Medulla oblongata (tissue), 1 donor: ENCODE measurements around the gene EFNA4.

Experiments used
- DNase-seq: peaks from one replicate; pipeline ENCODE4 v3.0.0-alpha.2; 2015; ENCODE audit errors: extremely low spot score

Gene EFNA4

DNA sequence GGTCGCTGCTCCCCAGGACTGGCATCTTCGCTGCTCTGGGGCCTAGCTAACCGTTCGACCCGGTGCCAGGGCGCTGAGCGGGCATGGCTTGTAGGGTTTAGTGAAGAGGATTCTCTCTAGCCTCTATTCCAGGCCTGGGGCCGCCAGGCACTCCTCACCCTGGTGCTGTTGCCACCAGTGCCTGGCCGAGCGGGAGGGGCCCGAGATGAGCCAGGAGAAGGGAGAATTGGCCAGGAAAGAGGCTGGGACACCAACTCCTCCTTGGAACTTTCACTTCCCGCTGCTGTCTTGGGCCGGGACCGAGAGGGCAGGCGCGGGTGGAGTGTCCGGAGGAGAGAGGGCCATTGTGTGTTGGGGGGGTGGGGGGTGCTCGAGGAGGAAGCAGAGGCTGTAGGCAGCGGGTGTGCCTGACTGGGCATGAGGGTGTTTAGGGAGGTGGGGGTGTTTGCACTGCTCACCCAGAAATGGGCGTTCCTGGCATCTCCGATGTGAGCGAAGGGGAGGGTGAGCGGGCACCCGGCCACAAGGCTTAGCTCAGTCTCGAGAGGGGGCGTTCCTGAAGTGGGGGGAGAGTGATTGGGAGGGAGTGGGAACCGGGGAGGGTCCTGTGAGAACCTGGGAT is 11.7 kb upstream of the EFNA4 start:
- DNase-seq: peak; percentile 59

DNA sequence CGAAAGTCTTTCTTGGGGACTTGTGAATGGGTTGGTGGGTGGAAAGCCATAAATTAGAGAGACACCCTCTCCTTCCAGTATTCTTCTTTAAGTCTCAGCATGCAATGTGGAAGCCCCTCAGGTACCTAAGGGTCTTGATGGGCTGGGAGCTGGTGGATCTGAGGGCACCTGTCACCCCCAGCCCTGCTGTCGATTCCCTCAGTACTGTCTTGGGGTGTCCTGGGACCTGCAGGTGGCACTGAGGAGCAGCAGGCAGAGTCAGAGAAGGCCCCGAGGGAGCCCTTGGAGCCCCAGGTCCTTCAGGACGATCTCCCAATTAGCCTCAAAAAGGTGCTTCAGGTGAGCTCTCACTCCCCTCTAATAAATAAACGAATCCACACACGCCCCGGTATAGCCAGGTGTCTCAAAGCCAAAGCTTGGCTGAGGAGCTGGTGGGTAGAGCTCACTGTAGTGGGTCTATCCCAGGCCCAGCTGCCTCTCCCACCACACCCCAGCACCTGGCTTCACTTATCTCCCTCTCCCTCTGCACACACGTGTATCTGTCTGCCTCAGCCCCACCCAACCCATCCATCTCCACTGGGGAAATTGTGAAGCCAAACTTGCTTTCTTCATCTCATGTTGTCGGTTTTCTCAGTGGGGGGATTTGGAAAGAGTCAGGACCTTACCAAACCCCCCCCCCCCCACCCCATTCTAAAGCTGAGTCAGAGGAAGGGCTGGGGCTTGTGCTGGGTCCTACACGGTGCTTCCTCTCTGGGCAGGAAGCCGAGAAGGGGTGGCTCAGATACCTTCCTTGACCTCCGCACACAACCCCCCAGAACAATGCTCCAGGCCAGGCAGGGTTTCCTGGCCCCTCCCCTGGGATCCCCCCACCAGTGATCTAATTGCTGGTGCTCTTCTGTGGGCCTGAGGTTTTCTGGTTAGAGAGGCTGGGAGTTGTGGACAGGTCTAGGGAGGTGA is 10.8 kb upstream of the EFNA4 start:
- peak; percentile 13 for DNase-seq

GRCh38 chr1:155053531-155054105 is 9.9 kb upstream of the EFNA4 start:
- no peak for DNase-seq

DNA sequence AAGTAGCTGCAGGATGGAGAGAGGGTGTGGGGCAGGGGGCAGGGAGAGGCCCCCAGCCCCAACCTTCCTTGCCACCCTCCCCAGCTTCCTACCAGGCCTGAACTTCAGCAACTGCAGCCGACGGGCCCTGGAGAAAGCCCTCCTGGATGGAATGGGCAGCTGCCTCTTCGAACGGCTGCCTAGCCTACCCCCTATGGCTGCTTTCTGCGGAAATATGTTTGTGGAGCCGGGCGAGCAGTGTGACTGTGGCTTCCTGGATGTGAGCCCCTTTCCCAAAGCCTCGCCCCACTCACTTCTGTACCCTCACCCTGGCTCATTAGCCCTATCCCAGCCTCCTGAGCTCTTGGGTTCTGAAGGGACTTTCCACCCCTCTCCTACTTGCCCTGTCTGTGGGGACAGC is 6.4 kb upstream of the EFNA4 start:
- DNase-seq: no peak

DNA sequence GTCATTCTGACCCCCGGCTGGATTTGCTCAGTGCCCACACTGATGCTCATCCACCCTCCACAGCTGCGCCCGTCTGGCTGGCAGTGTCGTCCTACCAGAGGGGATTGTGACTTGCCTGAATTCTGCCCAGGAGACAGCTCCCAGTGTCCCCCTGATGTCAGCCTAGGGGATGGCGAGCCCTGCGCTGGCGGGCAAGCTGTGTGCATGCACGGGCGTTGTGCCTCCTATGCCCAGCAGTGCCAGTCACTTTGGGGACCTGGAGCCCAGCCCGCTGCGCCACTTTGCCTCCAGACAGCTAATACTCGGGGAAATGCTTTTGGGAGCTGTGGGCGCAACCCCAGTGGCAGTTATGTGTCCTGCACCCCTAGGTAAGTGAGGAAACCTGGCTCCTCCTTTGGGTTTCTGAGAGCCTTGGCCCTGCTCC is 5.7 kb upstream of the EFNA4 start:
- no peak for DNase-seq

- DNase-seq: no peak
Observed at GRCh38 chr1:155060736-155061135, 2.8 kb upstream of the EFNA4 start.

DNA sequence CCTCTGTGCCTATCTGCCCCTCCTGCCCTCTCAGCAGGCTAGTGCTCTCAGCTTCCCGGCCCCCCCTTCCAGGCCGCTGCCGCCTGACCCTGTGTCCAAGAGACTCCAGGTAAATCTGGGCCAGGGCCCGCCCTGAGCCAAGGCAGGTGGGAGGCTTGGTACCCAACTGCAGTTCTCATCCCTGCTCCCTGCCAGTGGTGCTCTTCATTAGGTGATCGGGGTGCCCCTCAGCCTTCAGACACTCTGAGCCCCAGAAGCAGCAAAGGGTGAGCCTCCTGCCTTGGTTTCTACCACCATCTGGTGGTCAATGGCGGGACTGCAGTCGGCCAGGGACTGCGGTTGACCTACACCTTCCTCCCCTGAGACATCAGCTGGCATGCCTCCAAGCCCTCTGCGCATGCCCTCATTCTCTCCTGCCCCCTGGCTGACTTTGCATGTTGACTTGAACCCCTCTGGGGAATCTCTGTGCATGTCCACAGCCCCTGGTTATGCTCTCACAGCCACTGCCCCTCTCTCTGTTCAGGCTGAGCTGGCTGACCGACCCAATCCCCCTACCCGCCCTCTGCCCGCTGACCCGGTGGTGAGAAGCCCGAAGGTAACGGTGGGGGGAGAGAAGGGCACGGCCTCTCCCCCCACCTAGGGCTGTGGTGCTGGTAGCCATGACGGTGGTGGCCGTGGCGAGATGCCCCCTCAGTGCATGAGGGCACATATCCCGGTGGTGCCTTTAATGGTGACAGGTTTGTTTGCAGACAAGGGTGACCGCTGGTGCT is 2.0 kb upstream of the EFNA4 start:
- peak; percentile 78 for DNase-seq

GRCh38 chr1:155062151-155062686 is 1.3 kb upstream of the EFNA4 start:
- no peak for DNase-seq

GRCh38 chr1:155062702-155063411 is 683 bp upstream of the EFNA4 start:
- DNase-seq: no peak

DNA sequence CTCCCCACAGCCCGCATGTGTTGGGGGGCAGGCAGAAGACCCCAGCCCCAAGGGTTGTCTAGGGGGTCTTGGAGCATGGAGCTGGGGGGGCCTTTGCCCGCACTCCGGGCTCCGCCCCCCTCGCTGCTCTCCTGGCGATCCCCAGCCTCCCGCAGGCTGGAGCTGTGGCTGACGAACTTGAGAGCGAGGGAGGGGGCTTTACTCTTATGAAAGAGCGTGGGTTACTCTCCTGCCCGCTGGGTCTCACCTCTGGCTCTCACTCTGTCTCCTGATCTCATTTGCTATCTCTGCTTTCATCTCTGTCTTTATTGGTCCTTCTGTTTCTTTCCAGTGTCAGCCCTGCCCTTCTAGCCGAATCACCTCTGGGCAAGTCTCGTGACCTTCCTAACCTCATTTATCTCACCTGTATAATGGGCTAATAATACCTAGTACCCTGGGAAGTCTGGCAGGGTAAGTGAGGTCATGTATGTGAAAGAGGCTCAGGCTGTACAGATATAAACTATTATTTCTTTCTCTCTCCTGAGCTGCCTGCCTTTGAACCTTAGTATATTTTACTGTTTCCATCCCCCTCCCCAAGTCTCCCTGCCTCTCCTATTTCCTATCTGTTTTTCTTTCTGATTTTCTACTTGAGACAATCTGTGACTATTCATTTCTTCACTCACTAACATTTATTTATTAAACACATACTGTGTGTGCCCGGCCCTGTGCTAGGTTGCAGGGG is 731 bp downstream of the EFNA4 start:
- no peak for DNase-seq

GRCh38 chr1:155064832-155065429 is 1.4 kb downstream of the EFNA4 start:
- DNase-seq: no peak

- no peak for DNase-seq
Observed at GRCh38 chr1:155066777-155067176, 3.2 kb downstream of the EFNA4 start.

DNA sequence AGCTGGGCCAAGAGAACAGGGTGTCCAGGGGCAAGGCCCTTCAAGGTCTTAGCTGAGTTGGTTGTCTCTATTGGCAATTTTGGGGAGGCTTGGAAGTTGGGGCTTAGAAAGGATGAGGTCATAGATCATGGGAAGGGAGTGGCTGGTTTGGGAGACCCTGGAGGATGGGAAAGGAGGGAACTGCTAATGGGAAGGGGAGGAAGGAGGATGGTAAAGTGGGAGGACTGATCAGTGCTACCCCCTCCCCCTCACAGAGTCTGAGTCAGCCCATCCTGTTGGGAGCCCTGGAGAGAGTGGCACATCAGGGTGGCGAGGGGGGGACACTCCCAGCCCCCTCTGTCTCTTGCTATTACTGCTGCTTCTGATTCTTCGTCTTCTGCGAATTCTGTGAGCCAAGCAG is 5.1 kb downstream of the EFNA4 start:
- no peak for DNase-seq

DNA sequence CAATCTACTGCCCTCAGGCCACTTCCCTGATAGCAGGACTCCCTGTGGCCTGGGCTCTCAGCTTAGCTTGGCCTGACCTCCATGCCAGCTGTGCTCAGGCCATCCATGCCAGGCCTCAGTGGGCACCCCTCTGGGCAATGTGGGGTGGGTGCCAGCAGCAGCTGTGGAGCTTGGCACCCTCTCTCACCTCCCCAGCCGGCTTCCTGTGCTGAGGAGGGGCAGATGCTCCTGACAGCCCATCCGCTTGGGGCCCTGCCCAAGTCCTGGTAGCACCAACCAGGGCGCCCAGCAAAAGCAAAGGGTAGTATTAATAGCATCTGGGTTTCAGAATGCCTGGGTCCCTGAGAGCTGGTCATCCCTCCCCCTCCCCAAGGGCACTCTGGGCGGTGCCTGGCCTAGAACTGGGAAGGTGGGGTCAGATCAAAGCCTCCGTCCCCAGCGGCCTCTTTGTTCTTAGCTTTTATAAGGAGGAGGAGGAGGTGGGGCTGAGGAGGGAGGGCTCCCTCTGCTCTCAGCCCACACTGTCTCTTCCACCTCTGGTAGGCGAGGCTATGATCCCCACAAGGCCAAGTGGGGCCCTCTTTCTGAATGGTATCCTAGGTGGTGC is 6.1 kb downstream of the EFNA4 start:
- no peak for DNase-seq

- no peak for DNase-seq
Observed at GRCh38 chr1:155070158-155070621, 6.7 kb downstream of the EFNA4 start.

GRCh38 chr1:155070721-155071569 is 7.4 kb downstream of the EFNA4 start:
- DNase-seq: no peak

DNA sequence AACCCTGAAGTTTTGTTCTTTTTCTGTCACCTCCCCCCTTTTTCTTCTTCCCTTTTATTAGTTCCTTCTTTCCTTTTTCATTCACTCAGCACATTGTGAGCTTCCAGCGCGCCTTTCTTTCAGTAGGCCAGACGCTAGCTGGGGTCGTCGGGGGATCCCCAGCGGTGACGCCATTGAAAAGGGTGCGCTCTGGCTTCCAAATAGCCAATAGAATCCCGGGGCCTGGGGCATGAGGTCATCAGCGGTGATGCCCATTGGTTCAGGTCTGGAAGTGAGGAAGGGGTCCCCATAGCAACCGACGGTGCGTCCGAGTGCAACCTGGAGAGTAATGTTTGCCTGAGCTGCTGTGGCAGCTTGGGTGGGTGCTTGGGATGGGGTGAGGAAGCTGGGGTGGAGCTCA is 8.2 kb downstream of the EFNA4 start:
- no peak for DNase-seq

DNA sequence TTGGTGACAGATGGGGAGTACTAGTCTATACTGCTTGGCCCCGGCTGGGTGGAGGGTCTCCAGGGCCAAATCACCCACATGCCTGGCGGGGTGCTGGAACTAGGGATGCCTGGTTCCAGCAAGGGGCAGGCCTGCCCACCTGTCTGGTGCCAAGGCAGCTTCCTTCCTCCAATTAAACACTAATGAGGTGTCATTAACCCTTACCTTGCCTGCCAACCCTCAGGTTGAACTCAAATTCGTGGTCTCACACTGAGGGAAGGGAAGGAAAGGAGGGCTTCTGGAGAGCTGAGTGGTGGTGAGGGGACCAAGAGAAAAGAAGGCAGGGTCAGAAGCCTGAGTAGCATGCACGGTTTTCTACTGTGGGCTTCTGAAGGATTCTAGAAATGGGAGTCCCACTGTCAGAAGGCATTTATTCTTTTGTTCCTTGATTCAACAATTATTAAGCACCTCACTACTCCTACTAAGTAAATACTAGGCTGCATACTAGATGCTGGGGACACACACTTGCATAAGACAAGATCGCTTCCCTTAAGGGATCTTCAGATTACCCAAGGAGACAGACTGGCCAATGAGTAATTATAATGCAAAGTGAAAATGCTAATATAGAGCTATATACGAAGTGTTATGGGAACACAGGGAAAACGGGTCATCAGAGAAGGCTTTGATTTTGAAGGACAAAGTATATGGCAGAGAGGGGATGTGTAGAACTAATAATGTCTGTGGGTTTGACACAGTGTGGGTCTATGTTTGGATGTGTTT is 9.2 kb downstream of the EFNA4 start:
- DNase-seq: no peak
